Activated T-helper 1 cell treated with anti-CD3 and anti-CD28 coated beads, Interleukin-12 subunit alpha, Interleukin-12 subunit beta, Interleukin-2, Interleukin-4 antibody, amounts not matched to agents 30 ng/mL and 10 ng/mL and 1 ng/mL, durations not matched to agents 14 hours and 24 hours and 36 hours (primary cell): ENCODE results near the gene TECPR1. TPM values are rescaled to one million over a fixed set of nuclear protein-coding genes. Genes with fewer than 3 reads are reported as not detected.

ENCODE experiments used
- DNase-seq: peaks from one replicate; pipeline ENCODE4 v3.0.0; 2021; ENCODE audit warnings: low spot score
- H3K27ac Mint-ChIP-seq: one replicate; pipeline ENCODE4 v1.8.0; 2021; ENCODE audit warnings: mild to moderate bottlenecking, mixed read lengths
- H3K27me3 Mint-ChIP-seq: one replicate; pipeline ENCODE4 v1.8.0; 2022; ENCODE audit warnings: mild to moderate bottlenecking, moderate library complexity, mixed read lengths; ENCODE audit not compliant: insufficient read depth
- H3K36me3 Mint-ChIP-seq: one replicate; pipeline ENCODE4 v1.8.0; 2021; ENCODE audit warnings: low read depth, mixed read lengths
- H3K4me1 Mint-ChIP-seq: one replicate; pipeline ENCODE4 v1.8.0; 2021; ENCODE audit warnings: low read depth, mixed read lengths
- H3K4me3 Mint-ChIP-seq: one replicate; pipeline ENCODE4 v1.8.0; 2021; ENCODE audit warnings: mild to moderate bottlenecking, moderate library complexity, mixed read lengths
- H3K9me3 Mint-ChIP-seq: one replicate; pipeline ENCODE4 v1.8.0; 2021; ENCODE audit warnings: mixed read lengths
- intact Hi-C: fragments of 100-400 bp; cut with micrococcal nuclease; formaldehyde crosslinking; loops from one replicate; pipeline ENCODE4 v1.15.1; 2024
- total RNA-seq: library from RNA; stranded (reverse); gene quantifications from 2 replicates; pipeline ENCODE4 v1.2.3, GENCODE V29; 2022

The TECPR1 gene
- total RNA-seq, 1 donor from 2014 or later, result 49.1 TPM

DNA sequence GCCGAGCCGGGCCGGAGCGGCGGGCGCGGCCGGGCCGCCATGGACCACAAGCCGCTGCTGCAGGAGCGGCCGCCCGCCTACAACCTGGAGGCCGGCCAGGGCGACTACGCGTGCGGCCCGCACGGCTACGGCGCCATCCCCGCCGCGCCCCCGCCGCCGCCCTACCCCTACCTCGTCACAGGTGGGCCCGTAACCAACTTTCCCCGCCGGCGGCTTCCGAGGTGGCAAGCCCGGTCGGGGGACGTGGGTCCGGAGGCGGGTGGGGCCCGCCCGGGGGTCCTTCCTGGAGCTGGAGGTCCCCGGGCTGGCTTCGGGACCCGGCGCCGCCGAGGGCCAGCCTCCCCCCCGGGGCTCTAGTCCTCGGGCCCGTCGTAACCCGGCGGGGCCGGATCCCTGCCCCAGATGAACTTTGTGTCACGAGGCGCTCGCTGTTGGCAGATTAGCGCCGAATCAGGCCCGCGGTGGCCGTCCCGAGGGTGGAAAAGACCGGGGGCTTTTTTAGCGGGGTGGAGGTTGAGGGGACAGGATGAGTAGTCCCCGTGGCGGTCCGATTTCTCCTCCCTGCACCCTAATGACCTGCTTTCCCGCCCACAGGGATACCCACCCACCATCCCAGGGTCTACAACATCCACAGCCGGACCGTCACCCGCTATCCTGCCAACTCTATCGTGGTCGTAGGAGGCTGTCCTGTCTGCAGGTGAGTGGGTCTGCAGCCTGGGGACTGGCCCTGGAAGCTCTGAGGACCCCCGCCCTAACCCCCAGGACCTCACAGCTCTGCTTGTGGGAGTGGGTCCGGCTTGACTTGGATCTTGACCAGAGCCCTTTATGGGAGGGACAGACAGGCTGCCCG lies 29.9 kb upstream of the TECPR1 start:
- peaks cover 16% of the 10 kb centered on the region for H3K4me1 Mint-ChIP-seq
- no peaks in the 10 kb centered on the region for H3K9me3 Mint-ChIP-seq
- intact Hi-C loops, result loop anchor here (1.0 to 5.0 kb wide), 8 partner anchors 30 to 860 kb away; partner anchors contain the start of genes BAIAP2L1, BHLHA15, LMTK2 and SMURF1
- H3K27me3 Mint-ChIP-seq, result no peaks in the 10 kb centered on the region
- peak overlapping the region; percentile 88 for H3K4me3 Mint-ChIP-seq
- DNase-seq, result peak; percentile 16
- peaks cover 8% of the 10 kb centered on the region for H3K36me3 Mint-ChIP-seq
- H3K27ac Mint-ChIP-seq, result peak overlapping the region; percentile 83

- H3K4me1 Mint-ChIP-seq, result peaks cover 16% of the 10 kb centered on the region
- peak; percentile 75 for DNase-seq
- H3K27me3 Mint-ChIP-seq, result no peaks in the 10 kb centered on the region
- peaks cover 8% of the 10 kb centered on the region for H3K36me3 Mint-ChIP-seq
- H3K27ac Mint-ChIP-seq, result peak within 1 kb of the TSS; percentile 83
- intact Hi-C loops, result loop anchor here (1.0 to 5.0 kb wide), 8 partner anchors 29 to 861 kb away; partner anchors contain the start of genes BAIAP2L1, BHLHA15, LMTK2 and SMURF1
- H3K4me3 Mint-ChIP-seq, result peak within 1 kb of the TSS; percentile 88
- H3K9me3 Mint-ChIP-seq, result no peaks in the 10 kb centered on the region
These were observed 29.0 kb upstream of the TECPR1 start, which contains the start of gene BRI3 for GRCh38 chr7:98280791-98281756. BRI3 (plus strand) TSS chr7:98281686; CDS start chr7:98281796, 110 bp downstream.

DNA sequence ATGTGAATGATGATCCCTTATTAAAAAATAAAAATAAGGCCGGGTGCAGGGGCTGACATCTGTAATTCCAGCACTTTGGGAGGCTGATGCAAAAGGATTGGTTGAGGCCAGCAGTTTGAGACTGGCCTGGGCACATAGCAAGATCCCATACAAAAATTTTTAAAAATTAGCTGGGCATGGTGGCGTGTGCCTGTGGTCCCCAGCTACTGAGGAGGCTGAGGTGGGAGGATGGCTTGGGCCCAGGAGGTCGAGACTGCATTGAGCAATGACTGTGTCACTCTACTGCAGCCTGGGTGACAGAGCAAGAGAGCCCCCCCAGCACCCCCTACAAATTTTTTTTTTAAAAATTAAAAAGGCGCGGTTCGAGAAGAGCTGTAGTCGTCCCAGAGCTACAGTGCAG lies 28.3 kb upstream of the TECPR1 start:
- Mint-ChIP-seq H3K27me3 (no peaks in the 10 kb centered on the region), H3K27ac (no peak overlapping the region)

DNA sequence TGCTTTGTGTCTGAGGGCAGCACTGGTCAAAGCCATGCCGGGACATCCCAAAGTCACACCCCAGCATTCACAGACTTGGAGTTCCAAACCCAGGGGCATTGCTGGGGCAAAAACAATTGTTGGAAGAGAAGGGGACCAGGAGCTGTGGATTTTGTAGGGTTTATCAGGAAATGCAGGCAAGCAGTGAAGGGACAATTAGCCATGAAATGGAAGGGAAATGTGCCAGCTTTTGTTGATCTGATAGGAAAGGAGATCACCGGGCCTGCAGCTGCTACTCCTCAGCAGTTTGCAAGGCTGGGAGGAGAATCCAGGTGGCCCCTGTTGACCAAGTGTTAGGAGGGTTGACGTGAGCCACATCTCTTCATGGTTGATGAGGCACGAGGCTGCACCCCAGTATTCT lies 26.9 kb upstream of the TECPR1 start:
- peaks cover 16% of the 10 kb centered on the region for H3K4me1 Mint-ChIP-seq
- no peak overlapping the region for H3K27ac Mint-ChIP-seq
- DNase-seq, result no peak
- no peaks in the 10 kb centered on the region for H3K27me3 Mint-ChIP-seq
- H3K4me3 Mint-ChIP-seq, result peak overlapping the region; percentile 22
- no peaks in the 10 kb centered on the region for H3K9me3 Mint-ChIP-seq
- H3K36me3 Mint-ChIP-seq, result peaks cover 8% of the 10 kb centered on the region
- intact Hi-C loops, result no loop called here

More for the DNA sequence above, 28.3 kb upstream of the TECPR1 start:
- intact Hi-C loops, result loop anchor here (2.0 to 5.0 kb wide), 5 partner anchors 77 to 862 kb away; partner anchors contain the start of genes LMTK2, SMURF1, TMEM130 and TRRAP
- Mint-ChIP-seq H3K36me3 (peaks cover 8% of the 10 kb centered on the region), H3K4me3 (peak overlapping the region; percentile 83), H3K9me3 (no peaks in the 10 kb centered on the region), H3K4me1 (peaks cover 16% of the 10 kb centered on the region)
- DNase-seq, result no peak

- no peaks in the 10 kb centered on the region for H3K27me3 Mint-ChIP-seq
- no peak for DNase-seq
- peaks cover 16% of the 10 kb centered on the region for H3K4me1 Mint-ChIP-seq
- peaks cover 8% of the 10 kb centered on the region for H3K36me3 Mint-ChIP-seq
- intact Hi-C loops, result no loop called here
- H3K4me3 Mint-ChIP-seq, result no peak overlapping the region
- H3K9me3 Mint-ChIP-seq, result no peaks in the 10 kb centered on the region
- H3K27ac Mint-ChIP-seq, result no peak overlapping the region
These were observed 26.4 kb upstream of the TECPR1 start for GRCh38 chr7:98278408-98278807.

DNA sequence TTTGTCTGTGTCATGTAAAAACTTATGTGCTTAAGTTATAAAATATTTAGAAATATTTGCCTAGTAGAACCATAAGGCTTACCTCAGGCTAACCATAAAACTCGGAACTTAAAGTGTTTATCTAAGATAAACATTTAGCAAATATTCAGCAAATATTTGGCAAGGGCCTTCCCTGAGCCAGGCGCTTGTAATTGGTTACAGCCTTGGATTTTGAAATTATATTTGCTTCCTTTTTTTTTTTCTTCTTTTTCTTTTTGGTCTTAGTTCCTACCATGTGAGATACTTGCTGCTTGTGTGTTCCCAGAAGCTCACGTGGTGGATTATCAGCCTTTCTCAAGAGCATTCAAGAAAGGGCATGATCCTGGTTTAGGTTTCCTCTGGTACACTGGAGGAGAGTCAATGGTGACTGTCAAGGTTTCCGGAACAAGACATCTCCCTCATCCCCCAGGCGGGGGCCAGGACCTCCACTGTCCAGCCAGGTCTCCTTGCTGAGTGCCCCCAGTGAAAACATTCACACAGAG lies 24.3 kb upstream of the TECPR1 start:
- intact Hi-C loops, result no loop called here

GRCh38 chr7:98267303-98267702 lies 15.3 kb upstream of the TECPR1 start:
- no peak overlapping the region for H3K27ac Mint-ChIP-seq
- intact Hi-C loops, result no loop called here
- H3K27me3 Mint-ChIP-seq, result no peaks in the 10 kb centered on the region
- no peaks in the 10 kb centered on the region for H3K9me3 Mint-ChIP-seq
- DNase-seq, result no peak
- peaks cover 5% of the 10 kb centered on the region for H3K36me3 Mint-ChIP-seq
- peaks cover 5% of the 10 kb centered on the region for H3K4me1 Mint-ChIP-seq
- no peak overlapping the region for H3K4me3 Mint-ChIP-seq

More for the DNA sequence above, 24.3 kb upstream of the TECPR1 start:
- Mint-ChIP-seq H3K9me3 (no peaks in the 10 kb centered on the region), H3K27ac (no peak overlapping the region), H3K36me3 (no peaks in the 10 kb centered on the region), H3K4me3 (no peak overlapping the region), H3K4me1 (peaks cover 5% of the 10 kb centered on the region), H3K27me3 (no peaks in the 10 kb centered on the region)
- DNase-seq, result no peak

- Mint-ChIP-seq H3K9me3 (no peaks in the 10 kb centered on the region), H3K36me3 (peaks cover 8% of the 10 kb centered on the region), H3K27ac (no peak overlapping the region), H3K27me3 (no peaks in the 10 kb centered on the region), H3K4me3 (no peak overlapping the region), H3K4me1 (peaks cover 5% of the 10 kb centered on the region)
- intact Hi-C loops, result no loop called here
- DNase-seq, result no peak
These were observed 14.8 kb upstream of the TECPR1 start for GRCh38 chr7:98266840-98267239.

DNA sequence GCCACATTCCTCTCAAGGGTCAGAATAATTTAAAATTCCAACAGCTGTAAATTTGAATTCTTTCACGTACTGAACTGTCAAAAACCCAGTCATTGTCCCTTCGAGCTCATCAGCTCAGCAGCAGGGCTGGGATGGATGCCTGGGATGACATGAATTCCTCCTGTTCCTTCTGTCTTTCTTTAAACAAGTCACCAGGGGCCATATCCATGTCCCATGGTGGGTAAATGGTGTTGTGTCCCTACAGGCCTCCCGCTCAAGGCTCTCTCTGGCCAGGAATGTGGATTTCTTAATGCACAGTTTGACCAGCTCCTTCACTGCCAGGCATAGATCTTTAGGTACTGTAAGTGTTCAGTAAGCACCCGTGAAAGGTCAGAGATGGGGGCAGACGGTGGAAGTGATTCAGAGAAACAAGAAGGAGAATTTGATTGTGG lies 13.8 kb upstream of the TECPR1 start:
- H3K36me3 Mint-ChIP-seq, result peaks cover 13% of the 10 kb centered on the region
- no peak overlapping the region for H3K4me3 Mint-ChIP-seq
- H3K4me1 Mint-ChIP-seq, result peaks cover 5% of the 10 kb centered on the region
- intact Hi-C loops, result no loop called here
- H3K9me3 Mint-ChIP-seq, result no peaks in the 10 kb centered on the region
- H3K27me3 Mint-ChIP-seq, result no peaks in the 10 kb centered on the region
- no peak for DNase-seq
- H3K27ac Mint-ChIP-seq, result no peak overlapping the region

DNA sequence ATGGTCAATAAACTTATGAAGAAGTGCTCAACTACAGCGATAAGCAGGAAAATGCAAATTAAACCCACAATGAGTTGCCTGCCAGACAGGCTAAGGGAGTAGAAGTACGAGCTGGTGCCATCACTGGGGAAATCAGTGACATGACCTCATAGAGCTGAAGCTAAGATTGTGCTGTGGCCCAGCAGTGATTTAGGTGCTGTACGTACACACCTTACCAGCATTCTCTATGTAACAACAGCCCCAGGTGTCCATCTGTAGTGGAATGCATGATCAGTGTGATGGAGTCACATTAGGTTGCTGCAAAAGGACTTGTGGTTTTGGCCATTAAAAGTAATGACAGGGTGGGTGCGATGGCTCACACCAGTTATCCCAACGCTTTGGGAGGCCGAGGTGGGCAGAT lies 5.7 kb upstream of the TECPR1 start:
- intact Hi-C loops, result loop anchor here (10.0 kb wide), 1 partner anchor 147 kb away; the partner anchor contains the start of gene BAIAP2L1

DNA sequence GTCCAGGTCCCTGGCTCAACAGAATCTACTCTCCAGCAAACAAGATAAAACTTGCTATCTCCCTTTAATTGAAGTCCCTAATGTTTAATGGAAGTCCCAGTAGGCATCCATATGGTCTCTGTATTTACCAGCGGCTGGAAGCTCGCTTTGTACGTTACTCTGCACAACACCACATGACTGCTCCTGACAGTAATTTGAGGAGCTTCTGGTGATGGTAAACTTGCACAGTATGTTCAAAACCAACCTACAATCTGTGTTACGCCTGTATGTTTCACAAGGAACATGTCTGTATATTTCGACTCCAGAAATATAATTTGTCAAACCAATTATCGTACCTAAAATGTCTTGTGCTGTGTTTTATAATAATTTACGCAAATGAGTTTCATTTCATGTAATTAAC lies 4.4 kb upstream of the TECPR1 start:
- no peak overlapping the region for H3K27ac Mint-ChIP-seq
- no peak for DNase-seq
- H3K36me3 Mint-ChIP-seq, result peaks cover 16% of the 10 kb centered on the region
- no peaks in the 10 kb centered on the region for H3K27me3 Mint-ChIP-seq
- H3K4me1 Mint-ChIP-seq, result peaks cover 19% of the 10 kb centered on the region
- no peak overlapping the region for H3K4me3 Mint-ChIP-seq
- intact Hi-C loops, result loop anchor here (10.0 kb wide), 1 partner anchor 148 kb away; the partner anchor contains the start of gene BAIAP2L1
- H3K9me3 Mint-ChIP-seq, result no peaks in the 10 kb centered on the region

More for the DNA sequence above, 5.7 kb upstream of the TECPR1 start:
- no peak for DNase-seq
- no peak overlapping the region for H3K27ac Mint-ChIP-seq
- H3K27me3 Mint-ChIP-seq, result no peaks in the 10 kb centered on the region
- no peak overlapping the region for H3K4me3 Mint-ChIP-seq
- peaks cover 18% of the 10 kb centered on the region for H3K4me1 Mint-ChIP-seq
- peaks cover 25% of the 10 kb centered on the region for H3K36me3 Mint-ChIP-seq
- no peaks in the 10 kb centered on the region for H3K9me3 Mint-ChIP-seq

DNA sequence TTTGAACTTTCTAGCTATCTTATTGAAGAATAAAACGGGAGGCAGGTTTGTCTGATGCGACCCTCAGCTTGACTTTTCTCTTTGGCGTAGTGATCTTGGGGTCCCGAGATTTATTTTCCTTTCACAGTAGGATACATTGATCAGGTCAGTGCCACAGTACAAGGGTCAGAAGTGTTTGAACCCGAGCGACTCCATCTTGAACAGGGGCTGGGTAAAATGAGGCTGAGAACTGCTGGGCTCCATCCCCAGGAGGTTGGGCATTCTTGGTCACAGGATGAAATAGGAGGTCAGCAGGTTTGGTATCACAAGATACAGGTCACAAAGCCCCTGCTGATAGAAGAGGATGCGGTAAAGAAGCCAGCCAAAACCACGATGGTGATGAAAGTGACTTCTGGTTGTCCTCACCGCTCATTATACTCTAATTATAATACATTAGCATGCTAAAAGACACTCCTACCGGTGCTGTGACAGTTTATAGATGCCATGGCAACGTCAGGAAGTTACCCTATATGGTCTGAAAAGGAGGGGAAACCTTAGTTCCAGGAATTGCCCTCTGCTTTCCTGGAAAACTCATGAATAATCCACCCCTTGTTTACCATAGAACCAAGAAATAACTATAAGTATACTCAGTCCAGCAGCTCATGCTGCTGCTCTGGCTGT lies 3.0 kb upstream of the TECPR1 start:
- Mint-ChIP-seq H3K27me3 (no peaks in the 10 kb centered on the region), H3K4me3 (peak overlapping the region; percentile 56), H3K9me3 (no peaks in the 10 kb centered on the region), H3K36me3 (peaks cover 15% of the 10 kb centered on the region), H3K4me1 (peaks cover 32% of the 10 kb centered on the region), H3K27ac (peak overlapping the region; percentile 74)
- intact Hi-C loops, result loop anchor here (5.0 to 10.0 kb wide), 2 partner anchors 150 to 283 kb away; partner anchors contain the start of gene BAIAP2L1
- DNase-seq, result peak; percentile 19
